Liver (tissue), 9 donors: Measurements from ENCODE around the gene HSPA12A. TPM values are rescaled to one million over a fixed set of nuclear protein-coding genes. Genes with fewer than 3 reads are reported as not detected.

Experiments used
- DNase-seq: peaks from one replicate; pipeline ENCODE4 v3.0.0-alpha.2; 2017; ENCODE audit warnings: low spot score
- H3K27ac ChIP-seq, 2 donors: one replicate each; pipeline ENCODE4 v1.7.0; 2013; ENCODE audit warnings: inconsistent platforms in 2 of 2, low read length in 2 of 2, control low read depth in 1 of 2, low read depth in 1 of 2, mild to moderate bottlenecking in 1 of 2
- H3K27me3 ChIP-seq, 4 donors: one replicate each; pipeline versions ENCODE4 v1.6.1 to v1.7.0; 2013; ENCODE audit warnings: low read length in 3 of 4, inconsistent platforms in 1 of 4, mild to moderate bottlenecking in 1 of 4, moderate library complexity in 1 of 4; ENCODE audit not compliant: control insufficient read depth in 4 of 4, insufficient read depth in 4 of 4
- H3K36me3 ChIP-seq, 4 donors: one replicate each; pipeline versions ENCODE4 v1.6.1 to v1.7.0; 2013; ENCODE audit warnings: low read length in 3 of 4, mild to moderate bottlenecking in 3 of 4, low read depth in 1 of 4, moderate library complexity in 1 of 4; ENCODE audit not compliant: control insufficient read depth in 4 of 4, insufficient read depth in 3 of 4
- H3K4me1 ChIP-seq, 4 donors: one replicate each; pipeline versions ENCODE4 v1.6.1 to v1.7.0; 2013; ENCODE audit warnings: low read length in 3 of 4, mild to moderate bottlenecking in 3 of 4, moderate library complexity in 1 of 4; ENCODE audit not compliant: control insufficient read depth in 4 of 4, insufficient read depth in 4 of 4
- H3K4me3 ChIP-seq, 3 donors: one replicate each; pipeline versions ENCODE4 v1.6.1 to v1.7.0; 2013; ENCODE audit warnings: low read length in 3 of 3, control low read depth in 1 of 3, low read depth in 1 of 3, mild to moderate bottlenecking in 1 of 3
- H3K9ac ChIP-seq, 2 donors: one replicate each; pipeline ENCODE4 v1.7.0; 2013; ENCODE audit warnings: low read length in 2 of 2, mild to moderate bottlenecking in 2 of 2, moderate library complexity in 2 of 2, control low read depth in 1 of 2, low read depth in 1 of 2
- H3K9me3 ChIP-seq, 4 donors: one replicate each; pipeline versions ENCODE4 v1.6.1 to v1.7.0; 2013; ENCODE audit warnings: low read length in 3 of 4; ENCODE audit not compliant: control insufficient read depth in 4 of 4
- EGR1 ChIP-seq, 2 donors: IDR thresholded peaks; 2 replicates each; pipeline ENCODE4 v1.6.1; 2016 to 2018; ENCODE audit warnings: antibody characterized with exemption in 2 of 2, low read depth in 2 of 2
- FOXA1 ChIP-seq: IDR thresholded peaks from 2 replicates; pipeline ENCODE4 v1.6.1; 2016; ENCODE audit warnings: antibody characterized with exemption
- FOXA2 ChIP-seq: IDR thresholded peaks from 2 replicates; pipeline ENCODE4 v1.6.1; 2016; ENCODE audit warnings: antibody characterized with exemption
- GABPA ChIP-seq, 2 donors: IDR thresholded peaks in 1 of 2; conservative IDR thresholded peaks in 1 of 2; 2 replicates each; pipeline ENCODE4 v1.6.1; 2016; ENCODE audit warnings: antibody characterized with exemption in 2 of 2, mild to moderate bottlenecking in 1 of 2, moderate library complexity in 1 of 2
- HNF4A ChIP-seq, 2 donors: conservative IDR thresholded peaks; 2 replicates each; pipeline ENCODE4 v1.6.1; 2016; ENCODE audit warnings: antibody characterized with exemption in 2 of 2, mild to moderate bottlenecking in 2 of 2
- HNF4G ChIP-seq: IDR thresholded peaks from 2 replicates; pipeline ENCODE4 v1.6.1; 2016; ENCODE audit warnings: antibody characterized with exemption
- JUND ChIP-seq, 2 donors: IDR thresholded peaks; 2 replicates each; pipeline ENCODE4 v1.6.1; 2016; ENCODE audit warnings: antibody characterized with exemption in 2 of 2
- NR2F2 ChIP-seq: IDR thresholded peaks from 2 replicates; pipeline ENCODE4 v1.6.1; 2016; ENCODE audit warnings: antibody characterized with exemption
- RAD21 ChIP-seq, 2 donors: IDR thresholded peaks; 2 replicates each; pipeline ENCODE4 v1.6.1; 2016; ENCODE audit warnings: antibody characterized with exemption in 2 of 2, mild to moderate bottlenecking in 2 of 2
- RXRA ChIP-seq, 2 donors: IDR thresholded peaks; 2 replicates each; pipeline ENCODE4 v1.6.1; 2017 to 2018; ENCODE audit warnings: antibody characterized with exemption in 2 of 2, mild to moderate bottlenecking in 1 of 2
- WGBS: extraction: QIAGEN DNeasy Blood & Tissue Kit; methylation state at CpG from one replicate; pipeline ENCODE4 v1.1.7; 2013; 5-methylcytosine and 5-hydroxymethylcytosine counted together
- polyA plus RNA-seq, 2 donors: library from polyadenylated mRNA; stranded (reverse) in 1 of 2; unstranded in 1 of 2; fragments of 200-250 nt in 1 of 2; fragments of >200 nt in 1 of 2; fragmentation: Nextera tagmentation in 1 of 2; extraction: Ambion mirVana in 1 of 2; gene quantifications; one replicate each; pipeline versions ENCODE4 v1.2.1 to v1.2.3, GENCODE V29; 2013 to 2015
- total RNA-seq, 2 donors: library from RNA; depleted of rRNA; stranded (reverse); fragments of >200 nt; gene quantifications; one replicate each; pipeline ENCODE4 v1.2.3, GENCODE V29; 2014
- TF ChIP-seq, protein P1 (sequence below): IDR thresholded peaks from 2 replicates; pipeline ENCODE4 v1.6.1; 2016; ENCODE audit warnings: antibody characterized with exemption
- TF ChIP-seq, protein P2 (sequence below): IDR thresholded peaks from 2 replicates; pipeline ENCODE4 v1.6.1; 2016; ENCODE audit warnings: antibody characterized with exemption
- TF ChIP-seq, protein P3 (sequence below): IDR thresholded peaks from 2 replicates; pipeline ENCODE4 v1.6.1; 2016; ENCODE audit warnings: antibody characterized with exemption
- TF ChIP-seq, protein P4 (sequence below): fragments of 150-350 bp; IDR thresholded peaks from 2 replicates; pipeline ENCODE4 v1.5.1; 2017; ENCODE audit warnings: improper control_type of control experiment, low read depth, low read length; ENCODE audit not compliant: missing input control
- donor health status: healthy.
- donor health status: healthy.
- donor health status: healthy.
- donor health status: healthy.
- donor health status: healthy.

The HSPA12A gene
- total and polyA plus RNA-seq, 4 donors: 1.3 to 4.5 (median 1.6) TPM

DNA sequence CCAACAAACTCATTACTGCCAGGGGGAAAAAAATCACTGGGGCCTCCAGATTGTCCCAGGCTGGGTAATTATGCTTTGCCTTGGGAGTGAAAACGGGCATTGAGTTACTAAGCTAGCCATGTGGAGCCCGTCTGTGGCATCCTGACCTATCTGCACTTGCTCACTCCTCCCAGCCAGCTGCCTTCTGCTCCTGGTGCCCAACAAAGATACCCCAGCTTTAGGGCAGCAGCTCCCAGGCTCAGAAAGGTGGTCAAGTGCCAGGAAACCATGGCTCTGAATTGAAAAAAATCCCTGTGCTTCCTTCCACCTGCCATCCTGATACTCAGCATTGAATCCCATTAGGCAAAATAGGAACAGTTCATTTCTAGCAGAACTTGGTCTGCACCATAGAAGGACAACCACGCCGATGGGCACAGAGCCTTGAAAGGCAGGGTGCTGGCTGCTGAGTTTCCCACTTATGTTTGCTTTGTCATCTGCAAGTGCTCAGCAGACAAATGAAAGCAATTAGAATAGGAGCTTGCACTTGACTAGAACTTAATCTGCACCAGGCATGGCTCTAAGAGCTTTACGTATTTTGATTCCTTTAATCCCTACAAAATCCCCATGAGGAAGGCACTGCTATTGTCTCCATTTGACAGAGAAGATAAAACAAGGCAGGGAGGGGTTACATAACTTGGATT is 42.8 kb downstream of the HSPA12A start:
- Histone ChIP-seq H3K4me1 (peaks cover 0 to under 1% (median 0%) of the 10 kb centered on the region in 4 donors), H3K4me3 (no peak overlapping the region), H3K27me3 (peaks cover 0 to 4% (median 0%) of the 10 kb centered on the region in 4 donors), H3K36me3 (no peaks in the 10 kb centered on the region), H3K9me3 (no peaks in the 10 kb centered on the region), H3K27ac (no peak overlapping the region), H3K9ac (no peak overlapping the region)
- no peak for DNase-seq
- WGBS: 69% methylated on average over 5 of the region's 5 CpGs
- TF ChIP-seq, protein P1, sequence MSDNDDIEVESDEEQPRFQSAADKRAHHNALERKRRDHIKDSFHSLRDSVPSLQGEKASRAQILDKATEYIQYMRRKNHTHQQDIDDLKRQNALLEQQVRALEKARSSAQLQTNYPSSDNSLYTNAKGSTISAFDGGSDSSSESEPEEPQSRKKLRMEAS: no peak
- TF ChIP-seq NR2F2: no peak
- no peak for TF ChIP-seq FOXA1
- TF ChIP-seq HNF4A (conservative IDR thresholded peaks at IDR 0.05): no peak
- TF ChIP-seq FOXA2: no peak
- TF ChIP-seq, protein P2, sequence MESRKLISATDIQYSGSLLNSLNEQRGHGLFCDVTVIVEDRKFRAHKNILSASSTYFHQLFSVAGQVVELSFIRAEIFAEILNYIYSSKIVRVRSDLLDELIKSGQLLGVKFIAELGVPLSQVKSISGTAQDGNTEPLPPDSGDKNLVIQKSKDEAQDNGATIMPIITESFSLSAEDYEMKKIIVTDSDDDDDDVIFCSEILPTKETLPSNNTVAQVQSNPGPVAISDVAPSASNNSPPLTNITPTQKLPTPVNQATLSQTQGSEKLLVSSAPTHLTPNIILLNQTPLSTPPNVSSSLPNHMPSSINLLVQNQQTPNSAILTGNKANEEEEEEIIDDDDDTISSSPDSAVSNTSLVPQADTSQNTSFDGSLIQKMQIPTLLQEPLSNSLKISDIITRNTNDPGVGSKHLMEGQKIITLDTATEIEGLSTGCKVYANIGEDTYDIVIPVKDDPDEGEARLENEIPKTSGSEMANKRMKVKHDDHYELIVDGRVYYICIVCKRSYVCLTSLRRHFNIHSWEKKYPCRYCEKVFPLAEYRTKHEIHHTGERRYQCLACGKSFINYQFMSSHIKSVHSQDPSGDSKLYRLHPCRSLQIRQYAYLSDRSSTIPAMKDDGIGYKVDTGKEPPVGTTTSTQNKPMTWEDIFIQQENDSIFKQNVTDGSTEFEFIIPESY: no peak
- TF ChIP-seq, protein P3, sequence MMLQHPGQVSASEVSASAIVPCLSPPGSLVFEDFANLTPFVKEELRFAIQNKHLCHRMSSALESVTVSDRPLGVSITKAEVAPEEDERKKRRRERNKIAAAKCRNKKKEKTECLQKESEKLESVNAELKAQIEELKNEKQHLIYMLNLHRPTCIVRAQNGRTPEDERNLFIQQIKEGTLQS: no peak
- no peak for TF ChIP-seq RAD21 (IDR thresholded peaks at IDR 0.05)
- no peak for TF ChIP-seq GABPA (IDR thresholded peaks at IDR 0.05 in 1 of 2, conservative IDR thresholded peaks at IDR 0.05 in 1 of 2)
- TF ChIP-seq HNF4G: no peak

DNA sequence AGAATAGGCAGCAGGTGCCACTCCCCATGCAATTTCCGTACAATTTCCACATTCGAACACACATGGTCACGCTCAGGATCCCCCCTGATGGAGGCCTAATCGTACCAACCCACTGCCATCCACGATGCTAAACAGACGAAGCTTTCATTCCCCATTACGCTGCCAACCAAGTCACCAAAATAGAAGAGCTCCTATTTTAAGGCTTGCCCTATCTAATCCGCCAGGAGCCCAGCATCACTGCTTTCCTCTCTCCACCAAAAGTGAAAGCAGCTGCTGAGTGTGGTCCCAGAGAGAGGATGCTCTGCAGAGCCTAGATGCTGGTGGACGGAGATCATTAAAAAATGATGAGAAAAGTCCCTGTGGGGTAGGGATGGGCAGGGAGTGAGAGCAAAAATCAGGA is 43.3 kb downstream of the HSPA12A start:
- Histone ChIP-seq H3K9ac (no peak overlapping the region), H3K4me1 (peaks cover 0 to 4% (median 0%) of the 10 kb centered on the region in 4 donors), H3K9me3 (no peaks in the 10 kb centered on the region), H3K36me3 (no peaks in the 10 kb centered on the region), H3K4me3 (no peak overlapping the region), H3K27me3 (peaks cover 0 to 4% (median 0%) of the 10 kb centered on the region in 4 donors), H3K27ac (no peak overlapping the region)
- TF ChIP-seq, protein P3: no peak
- TF ChIP-seq JUND (IDR thresholded peaks at IDR 0.05): no peak
- no peak for TF ChIP-seq FOXA1
- TF ChIP-seq RXRA (IDR thresholded peaks at IDR 0.05): no peak
- TF ChIP-seq, protein P4, sequence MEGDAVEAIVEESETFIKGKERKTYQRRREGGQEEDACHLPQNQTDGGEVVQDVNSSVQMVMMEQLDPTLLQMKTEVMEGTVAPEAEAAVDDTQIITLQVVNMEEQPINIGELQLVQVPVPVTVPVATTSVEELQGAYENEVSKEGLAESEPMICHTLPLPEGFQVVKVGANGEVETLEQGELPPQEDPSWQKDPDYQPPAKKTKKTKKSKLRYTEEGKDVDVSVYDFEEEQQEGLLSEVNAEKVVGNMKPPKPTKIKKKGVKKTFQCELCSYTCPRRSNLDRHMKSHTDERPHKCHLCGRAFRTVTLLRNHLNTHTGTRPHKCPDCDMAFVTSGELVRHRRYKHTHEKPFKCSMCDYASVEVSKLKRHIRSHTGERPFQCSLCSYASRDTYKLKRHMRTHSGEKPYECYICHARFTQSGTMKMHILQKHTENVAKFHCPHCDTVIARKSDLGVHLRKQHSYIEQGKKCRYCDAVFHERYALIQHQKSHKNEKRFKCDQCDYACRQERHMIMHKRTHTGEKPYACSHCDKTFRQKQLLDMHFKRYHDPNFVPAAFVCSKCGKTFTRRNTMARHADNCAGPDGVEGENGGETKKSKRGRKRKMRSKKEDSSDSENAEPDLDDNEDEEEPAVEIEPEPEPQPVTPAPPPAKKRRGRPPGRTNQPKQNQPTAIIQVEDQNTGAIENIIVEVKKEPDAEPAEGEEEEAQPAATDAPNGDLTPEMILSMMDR: no peak
- no peak for TF ChIP-seq EGR1 (IDR thresholded peaks at IDR 0.05; ENCODE audit: low read depth in 2 of 2)
- WGBS: 87% methylated on average over 9 of the region's 9 CpGs
- DNase-seq: no peak
